Common myeloid progenitor, CD34-positive (primary cell): Measurements from ENCODE around the gene KYAT1.
A peak's percentile ranks its signal among the peaks of the same experiment; 100 is the strongest.

Experiments used
- CTCF ChIA-PET: fragments of 350-600 bp; sonication (Branson Sonifier 250); formaldehyde crosslinking; loops from one replicate; lab custom pipeline; 2021; ENCODE audit warnings: antibody characterized with exemption; lab: Charles Lee
- POLR2A ChIA-PET: fragments of 350-600 bp; sonication (Branson Sonifier 250); formaldehyde crosslinking; loops from one replicate; lab custom pipeline; 2021; ENCODE audit warnings: antibody characterized with exemption; lab: Charles Lee
- DNase-seq, 3 donors: peaks; one replicate each; pipeline versions ENCODE4 v3.0.0 to v3.0.0-alpha.2; 2013
- H3K27ac ChIP-seq, 2 experiments: 1 replicate in 1 of 2; 2 replicates in 1 of 2; pipeline ENCODE4 v1.7.0; 2013; ENCODE audit warnings: inconsistent platforms in 2 of 2, low read length in 2 of 2, mild to moderate bottlenecking in 2 of 2, low read depth in 1 of 2, moderate library complexity in 1 of 2; ENCODE audit not compliant: severe bottlenecking in 2 of 2, insufficient read depth in 1 of 2, poor library complexity in 1 of 2
- H3K27me3 ChIP-seq, 5 experiments: replicated peaks in 2 of 5; 1 replicate in 3 of 5; 2 replicates in 2 of 5; pipeline versions ENCODE4 v1.6.1 to v1.7.0; 2013; ENCODE audit warnings: low read length in 4 of 5, mild to moderate bottlenecking in 2 of 5, moderate library complexity in 2 of 5, inconsistent platforms in 1 of 5; ENCODE audit not compliant: insufficient read depth in 5 of 5, control insufficient read depth in 4 of 5
- H3K36me3 ChIP-seq, 4 experiments: 1 replicate in 2 of 4; 2 replicates in 2 of 4; pipeline versions ENCODE4 v1.6.1 to v1.7.0; 2013; ENCODE audit warnings: low read length in 3 of 4, control low read depth in 1 of 4, mild to moderate bottlenecking in 1 of 4; ENCODE audit not compliant: control insufficient read depth in 4 of 4, insufficient read depth in 4 of 4
- H3K4me1 ChIP-seq, 4 experiments: 1 replicate in 3 of 4; 2 replicates in 1 of 4; pipeline versions ENCODE4 v1.6.1 to v1.7.1; 2013; ENCODE audit warnings: low read length in 3 of 4, mild to moderate bottlenecking in 3 of 4, control low read depth in 1 of 4, inconsistent platforms in 1 of 4, moderate library complexity in 1 of 4; ENCODE audit not compliant: control insufficient read depth in 4 of 4, insufficient read depth in 4 of 4; ENCODE audit errors: control extremely low read depth in 1 of 4
- H3K4me3 ChIP-seq, 7 experiments: 1 replicate in 4 of 7; 2 replicates in 3 of 7; pipeline versions ENCODE4 v1.5.1 to v1.7.0; 2013; ENCODE audit warnings: mild to moderate bottlenecking in 7 of 7, low read length in 6 of 7, moderate library complexity in 6 of 7, inconsistent platforms in 2 of 7, low read depth in 2 of 7, control low read depth in 1 of 7; ENCODE audit not compliant: insufficient read depth in 4 of 7, control insufficient read depth in 1 of 7; ENCODE audit errors: extremely low read depth in 1 of 7
- H3K9me3 ChIP-seq, 5 experiments: 1 replicate in 4 of 5; 2 replicates in 1 of 5; pipeline versions ENCODE4 v1.6.1 to v1.7.1; 2013; ENCODE audit warnings: low read length in 4 of 5, mild to moderate bottlenecking in 2 of 5, inconsistent platforms in 1 of 5, low read depth in 1 of 5, moderate library complexity in 1 of 5; ENCODE audit not compliant: control insufficient read depth in 4 of 5, insufficient read depth in 2 of 5; ENCODE audit errors: control extremely low read depth in 1 of 5
- WGBS: methylation state at CpG from one replicate; pipeline ENCODE4 v1.1.5; 2013; ENCODE audit not compliant: insufficient coverage; 5-methylcytosine and 5-hydroxymethylcytosine counted together

KYAT1 gene

DNA sequence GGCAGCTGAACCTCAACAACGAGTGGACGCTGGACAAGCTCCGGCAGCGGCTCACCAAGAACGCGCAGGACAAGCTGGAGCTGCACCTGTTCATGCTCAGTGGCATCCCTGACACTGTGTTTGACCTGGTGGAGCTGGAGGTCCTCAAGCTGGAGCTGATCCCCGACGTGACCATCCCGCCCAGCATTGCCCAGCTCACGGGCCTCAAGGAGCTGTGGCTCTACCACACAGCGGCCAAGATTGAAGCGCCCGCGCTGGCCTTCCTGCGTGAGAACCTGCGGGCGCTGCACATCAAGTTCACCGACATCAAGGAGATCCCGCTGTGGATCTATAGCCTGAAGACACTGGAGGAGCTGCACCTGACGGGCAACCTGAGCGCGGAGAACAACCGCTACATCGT, 26.6 kb upstream of the KYAT1 start:
- Histone ChIP-seq H3K36me3 (peaks cover 5 to 47% (median 27%) of the 10 kb centered on the region in 4 experiments), H3K4me3 (no peak overlapping the region), H3K4me1 (peaks cover 0 to 23% (median 13%) of the 10 kb centered on the region in 4 experiments), H3K27ac (no peak overlapping the region), H3K9me3 (no peaks in the 10 kb centered on the region), H3K27me3 (no peaks in the 10 kb centered on the region)
- ChIA-PET CTCF (interaction anchor here (1.1 kb wide), 1 partner anchor 31 kb away, joined by 3 read pairs; no protein-coding TSS in a partner anchor), POLR2A (no interaction called here)
- no peak for DNase-seq
- over 99% methylated on average over 24 of the region's 24 CpGs for WGBS

GRCh38 chr9:128906741-128907140, 25.0 kb upstream of the KYAT1 start:
- WGBS: 74% methylated on average over 2 of the region's 2 CpGs
- peaks cover 0 to 33% (median 23%) of the 10 kb centered on the region in 4 experiments for H3K4me1 ChIP-seq
- ChIA-PET CTCF (interaction anchor here (1.7 kb wide), 1 partner anchor 21 kb away, joined by 9 read pairs; no protein-coding TSS in a partner anchor), POLR2A (interaction anchor here (0.6 kb wide), 1 partner anchor 38 kb away, joined by 3 read pairs; no protein-coding TSS in a partner anchor)
- no peak overlapping the region for H3K4me3 ChIP-seq
- H3K9me3 ChIP-seq: no peaks in the 10 kb centered on the region
- no peak for DNase-seq
- H3K36me3 ChIP-seq: peaks cover 5 to 40% (median 26%) of the 10 kb centered on the region in 4 experiments
- no peak overlapping the region for H3K27ac ChIP-seq
- no peaks in the 10 kb centered on the region for H3K27me3 ChIP-seq

DNA sequence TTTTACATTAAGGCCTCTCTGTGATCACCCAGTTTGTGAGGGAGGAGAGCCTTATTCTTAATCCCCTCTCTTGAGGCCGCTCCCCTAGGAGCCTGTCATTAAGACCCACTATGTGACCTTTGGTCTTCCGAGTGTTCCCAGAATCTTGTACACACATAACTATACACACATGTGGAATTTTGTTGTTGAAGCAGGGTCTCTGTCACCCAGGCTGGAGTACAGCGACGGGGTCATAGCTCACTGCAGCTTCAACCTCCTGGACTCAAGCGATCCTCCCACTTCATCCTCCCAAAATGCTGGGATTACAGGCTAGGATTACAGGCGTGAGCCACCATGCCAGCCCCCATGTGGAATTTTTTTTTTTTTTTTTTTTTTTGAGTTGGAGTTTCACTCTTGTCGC, 24.2 kb upstream of the KYAT1 start:
- Histone ChIP-seq H3K36me3 (peaks cover 5 to 40% (median 26%) of the 10 kb centered on the region in 4 experiments), H3K27me3 (no peaks in the 10 kb centered on the region), H3K9me3 (no peaks in the 10 kb centered on the region), H3K4me3 (no peak overlapping the region), H3K4me1 (peaks cover 0 to 31% (median 23%) of the 10 kb centered on the region in 4 experiments), H3K27ac (no peak overlapping the region)
- WGBS: no CpG with 5 or more reads among the region's 7 CpGs
- ChIA-PET CTCF (interaction anchor here (1.1 to 1.7 kb wide), 2 partner anchors 13 to 22 kb away, joined by 3 to 9 read pairs; no protein-coding TSS in a partner anchor), POLR2A (interaction anchor here (0.6 kb wide), 1 partner anchor 38 kb away, joined by 3 read pairs; no protein-coding TSS in a partner anchor)
- no peak for DNase-seq

DNA sequence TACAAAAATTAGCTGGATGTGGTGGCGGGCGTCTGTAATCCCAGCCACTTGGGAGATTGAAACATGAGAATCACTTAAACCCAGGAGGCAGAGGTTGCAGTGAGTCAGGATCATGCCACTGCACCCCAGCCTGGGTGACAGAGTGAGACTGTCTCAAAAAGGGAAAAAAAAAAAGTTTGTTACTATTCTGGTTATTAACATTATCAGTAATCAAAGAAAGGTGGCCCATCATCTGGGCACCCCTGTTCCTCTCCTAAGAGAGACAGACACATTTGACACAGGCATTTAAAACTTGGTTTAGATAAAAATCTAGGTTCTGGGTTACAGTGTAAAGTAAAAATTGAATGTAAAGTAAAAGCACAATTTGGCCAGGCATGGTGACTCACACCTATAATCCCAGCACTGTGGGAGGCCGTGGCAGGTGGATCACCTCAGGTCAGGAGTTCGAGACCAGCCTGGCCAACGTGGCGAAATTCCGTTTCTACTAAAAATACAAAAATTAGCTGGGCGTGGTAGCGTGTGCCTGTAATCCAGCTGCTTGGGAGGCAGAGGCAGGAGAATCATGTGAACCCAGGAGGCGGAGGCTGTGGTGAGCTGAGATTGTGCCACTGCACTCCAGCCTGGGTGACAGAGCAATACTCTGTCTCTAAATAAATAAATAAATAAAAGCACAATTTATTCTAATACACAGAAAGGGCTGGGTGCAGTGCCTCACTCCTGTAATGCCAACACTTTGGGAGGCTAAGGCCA, 22.3 kb upstream of the KYAT1 start:
- Histone ChIP-seq H3K4me3 (no peak overlapping the region), H3K27ac (no peak overlapping the region), H3K36me3 (peaks cover 3 to 26% (median 14%) of the 10 kb centered on the region in 4 experiments), H3K27me3 (no peaks in the 10 kb centered on the region), H3K9me3 (no peaks in the 10 kb centered on the region), H3K4me1 (peaks cover 8 to 49% (median 40%) of the 10 kb centered on the region in 4 experiments)
- ChIA-PET POLR2A (no interaction called here), CTCF (interaction anchor here (0.6 kb wide), 1 partner anchor 269 kb away, joined by 3 read pairs; no protein-coding TSS in a partner anchor)
- WGBS: 96% methylated on average over 9 of the region's 10 CpGs
- no peak for DNase-seq

GRCh38 chr9:128903079-128903461, 21.3 kb upstream of the KYAT1 start:
- Histone ChIP-seq H3K4me1 (peaks cover 8 to 58% (median 49%) of the 10 kb centered on the region in 4 experiments), H3K27ac (peak overlapping the region in 1 of 2 experiments; percentile 54), H3K4me3 (peak overlapping the region in 1 of 7 experiments; percentile 23), H3K36me3 (peaks cover 3 to 16% (median 8%) of the 10 kb centered on the region in 4 experiments), H3K27me3 (no peaks in the 10 kb centered on the region), H3K9me3 (no peaks in the 10 kb centered on the region)
- ChIA-PET POLR2A (no interaction called here), CTCF (interaction anchor here (0.6 to 1.2 kb wide), 3 partner anchors 15 to 268 kb away, joined by 3 to 4 read pairs (median 3); no protein-coding TSS in a partner anchor)
- WGBS: no CpG with 5 or more reads among the region's 2 CpGs
- no peak for DNase-seq

DNA sequence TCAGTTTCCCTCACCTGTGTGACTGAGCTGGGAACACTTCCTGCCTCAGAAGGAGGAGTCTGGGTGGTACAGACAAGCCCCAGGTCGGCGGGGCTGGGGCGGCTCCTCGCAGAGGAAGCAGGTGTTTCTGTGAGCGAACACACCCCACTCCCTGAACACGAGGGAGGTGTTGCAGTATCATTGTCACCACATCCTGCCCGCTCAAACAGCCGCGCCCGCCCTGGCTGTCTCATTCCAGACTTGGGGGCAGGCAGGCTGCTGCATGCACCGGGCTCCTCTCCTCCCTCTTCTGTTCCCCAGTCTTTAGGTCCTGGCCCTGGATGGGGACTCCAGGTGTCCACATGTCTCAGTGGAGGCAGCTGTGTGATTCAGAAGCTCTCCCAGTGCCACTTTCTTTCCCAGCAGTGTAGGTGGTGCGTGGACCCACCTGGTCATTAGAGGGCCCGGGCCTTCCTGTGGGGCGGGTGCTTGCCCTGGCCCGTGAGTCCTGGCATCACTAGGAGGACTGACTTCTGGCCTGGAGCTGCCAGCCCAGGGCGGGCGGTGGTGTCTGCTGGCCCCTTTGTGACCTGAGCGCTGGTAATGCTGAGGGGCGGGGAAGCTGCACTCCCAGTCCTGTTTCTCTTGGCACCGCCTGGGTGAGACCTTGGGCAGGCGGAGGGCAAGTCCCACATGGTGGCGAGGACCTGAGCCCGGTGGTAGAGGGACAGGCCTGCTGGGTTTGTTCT, 20.8 kb upstream of the KYAT1 start:
- H3K4me3 ChIP-seq: peak overlapping the region in 4 of 7 experiments; percentile 12 to 40 (median 26)

More for the DNA sequence above, 20.8 kb upstream of the KYAT1 start:
- H3K27ac ChIP-seq: peak overlapping the region in 1 of 2 experiments; percentile 54
- POLR2A ChIA-PET: interaction anchor here (0.6 kb wide), 2 partner anchors 22 to 59 kb away, joined by 3 read pairs; no protein-coding TSS in a partner anchor
- peaks cover 8 to 60% (median 49%) of the 10 kb centered on the region in 4 experiments for H3K4me1 ChIP-seq
- H3K9me3 ChIP-seq: no peaks in the 10 kb centered on the region
- WGBS: 48% methylated on average over 16 of the region's 23 CpGs
- H3K27me3 ChIP-seq: no peaks in the 10 kb centered on the region
- DNase-seq: peak; percentile 71 to 96 (median 92)
- peaks cover 0 to 10% (median 5%) of the 10 kb centered on the region in 4 experiments for H3K36me3 ChIP-seq
- CTCF ChIA-PET: interaction anchor here (1.1 to 1.2 kb wide), 2 partner anchors 16 to 25 kb away, joined by 3 to 4 read pairs; no protein-coding TSS in a partner anchor
